Small intestine (tissue), 7 donors: Measurements from ENCODE around the gene DRC3. TPM values are rescaled to one million over a fixed set of nuclear protein-coding genes. Genes with fewer than 3 reads are reported as not detected.

Experiments used
- DNase-seq, 2 donors: peaks; one replicate each; pipeline versions ENCODE4 v3.0.0 to v3.0.0-alpha.2; 2013
- FAIRE-seq: peaks from 2 replicates; lab custom pipeline; 2012; peaks lifted over from hg19 to GRCh38; lab: Jason Lieb, UNC
- H3K27ac ChIP-seq, 3 donors: one replicate each; pipeline ENCODE4 v1.5.1; 2013; ENCODE audit warnings: low read length in 2 of 3, mild to moderate bottlenecking in 2 of 3, control low read depth in 1 of 3, inconsistent platforms in 1 of 3, low read depth in 1 of 3, moderate library complexity in 1 of 3
- H3K27me3 ChIP-seq, 3 donors: one replicate each; pipeline ENCODE4 v1.6.1; 2013; ENCODE audit warnings: low read length in 3 of 3, inconsistent platforms in 1 of 3; ENCODE audit not compliant: control insufficient read depth in 3 of 3, insufficient read depth in 3 of 3
- H3K36me3 ChIP-seq, 3 donors: one replicate each; pipeline ENCODE4 v1.6.1; 2013; ENCODE audit warnings: low read length in 3 of 3, inconsistent platforms in 1 of 3, low read depth in 1 of 3, mild to moderate bottlenecking in 1 of 3, moderate library complexity in 1 of 3; ENCODE audit not compliant: control insufficient read depth in 3 of 3, insufficient read depth in 2 of 3
- H3K4me1 ChIP-seq, 3 donors: one replicate each; pipeline ENCODE4 v1.6.1; 2013; ENCODE audit warnings: low read length in 2 of 3, inconsistent platforms in 1 of 3, low read depth in 1 of 3, mild to moderate bottlenecking in 1 of 3, moderate library complexity in 1 of 3; ENCODE audit not compliant: control insufficient read depth in 3 of 3, insufficient read depth in 2 of 3
- H3K4me3 ChIP-seq, 3 donors: one replicate each; pipeline ENCODE4 v1.5.1; 2013; ENCODE audit warnings: low read length in 3 of 3, control low read depth in 1 of 3, inconsistent platforms in 1 of 3, low read depth in 1 of 3, mild to moderate bottlenecking in 1 of 3, moderate library complexity in 1 of 3
- H3K9me3 ChIP-seq, 2 donors: one replicate each; pipeline ENCODE4 v1.6.1; 2013; ENCODE audit warnings: low read depth in 1 of 2, low read length in 1 of 2; ENCODE audit not compliant: control insufficient read depth in 2 of 2, insufficient read depth in 1 of 2
- WGBS, 3 donors: extraction: QIAGEN DNeasy Blood & Tissue Kit; methylation state at CpG; one replicate each; pipeline ENCODE4 v1.1.7; 2013; 5-methylcytosine and 5-hydroxymethylcytosine counted together
- polyA plus RNA-seq, 4 donors: library from polyadenylated mRNA; stranded (reverse) in 3 of 4; unstranded in 1 of 4; fragments of 200-250 nt in 3 of 4; fragments of 120-200 nt in 1 of 4; gene quantifications; one replicate each; pipeline versions ENCODE4 v1.2.1 to v1.2.3, GENCODE V29; 2013
- donor health status: healthy with polysubstance abuse.
- donor health status: control.
- donor health status: control.
- donor health status: Bipolar disorder and iron deficiency.
- donor health status: healthy.

The DRC3 gene
- polyA plus RNA-seq, 4 donors: 0.54 to 4.1 (median 0.85) TPM; not detected in 1

DNA sequence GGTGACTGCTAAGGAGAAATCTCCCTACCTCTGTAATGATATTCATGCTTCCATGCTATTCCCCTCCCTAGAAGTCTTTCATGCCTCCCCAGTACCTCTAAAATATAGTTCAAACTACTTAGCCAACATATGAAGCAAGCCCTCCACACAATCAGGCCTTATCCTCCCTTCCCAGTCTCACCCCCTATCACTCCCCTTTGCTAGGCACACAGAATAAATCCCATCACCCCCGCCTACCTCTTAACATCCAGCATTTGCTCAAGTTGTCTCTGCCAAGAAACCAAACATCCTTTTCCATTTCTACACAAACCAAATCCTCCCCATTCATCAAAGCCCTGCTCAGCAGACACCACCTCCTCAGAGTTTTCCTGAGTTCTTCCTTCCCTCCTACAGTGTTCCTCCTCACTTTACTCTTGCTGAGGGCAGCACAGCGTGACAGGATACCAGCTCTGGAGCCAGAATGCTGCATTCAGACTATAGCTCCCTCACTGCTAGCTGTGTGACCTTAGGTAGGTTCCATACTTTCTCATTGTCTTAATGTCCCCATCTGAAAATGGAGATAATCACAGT, 7.4 kb upstream of the DRC3 start:
- FAIRE-seq (no peak), DNase-seq (no peak)
- no peaks in the 10 kb centered on the region for H3K36me3 ChIP-seq
- H3K27me3 ChIP-seq: no peaks in the 10 kb centered on the region
- H3K4me1 ChIP-seq: peaks cover 0 to 11% (median 3%) of the 10 kb centered on the region in 3 donors
- no peak overlapping the region for H3K27ac ChIP-seq
- no peak overlapping the region for H3K4me3 ChIP-seq
- H3K9me3 ChIP-seq: no peaks in the 10 kb centered on the region
- WGBS, 3 donors: 70 to 90% (median 83%) methylated on average over 2 of the region's 2 CpGs

DNA sequence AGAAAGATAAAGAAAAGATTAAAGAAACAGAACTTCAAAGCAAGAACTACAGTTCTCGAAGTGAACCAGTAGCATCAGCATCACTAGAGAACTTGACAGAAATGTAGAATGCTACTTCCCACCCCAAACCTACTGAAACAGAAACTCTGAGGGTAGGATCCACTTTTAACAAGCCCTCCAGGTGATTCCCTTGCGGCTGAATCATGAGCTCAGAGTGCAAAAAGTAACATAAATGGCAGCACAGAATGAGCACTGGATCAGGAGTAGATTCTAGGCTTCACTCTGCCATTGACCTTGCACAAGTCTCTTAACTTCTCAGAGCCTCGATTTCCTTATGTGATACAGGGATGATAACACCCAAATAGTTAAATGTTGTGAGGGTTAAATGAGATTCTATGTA, 6.3 kb upstream of the DRC3 start:
- DNase-seq: no peak
- Histone ChIP-seq H3K36me3 (no peaks in the 10 kb centered on the region), H3K27me3 (no peaks in the 10 kb centered on the region), H3K9me3 (no peaks in the 10 kb centered on the region), H3K27ac (no peak overlapping the region), H3K4me3 (no peak overlapping the region), H3K4me1 (peaks cover 5 to 17% (median 7%) of the 10 kb centered on the region in 3 donors)
- FAIRE-seq: no peak
- whole genome bisulfite sequencing, 3 donors: 65 to 81% (median 73%) methylated on average over 3 of the region's 3 CpGs

DNA sequence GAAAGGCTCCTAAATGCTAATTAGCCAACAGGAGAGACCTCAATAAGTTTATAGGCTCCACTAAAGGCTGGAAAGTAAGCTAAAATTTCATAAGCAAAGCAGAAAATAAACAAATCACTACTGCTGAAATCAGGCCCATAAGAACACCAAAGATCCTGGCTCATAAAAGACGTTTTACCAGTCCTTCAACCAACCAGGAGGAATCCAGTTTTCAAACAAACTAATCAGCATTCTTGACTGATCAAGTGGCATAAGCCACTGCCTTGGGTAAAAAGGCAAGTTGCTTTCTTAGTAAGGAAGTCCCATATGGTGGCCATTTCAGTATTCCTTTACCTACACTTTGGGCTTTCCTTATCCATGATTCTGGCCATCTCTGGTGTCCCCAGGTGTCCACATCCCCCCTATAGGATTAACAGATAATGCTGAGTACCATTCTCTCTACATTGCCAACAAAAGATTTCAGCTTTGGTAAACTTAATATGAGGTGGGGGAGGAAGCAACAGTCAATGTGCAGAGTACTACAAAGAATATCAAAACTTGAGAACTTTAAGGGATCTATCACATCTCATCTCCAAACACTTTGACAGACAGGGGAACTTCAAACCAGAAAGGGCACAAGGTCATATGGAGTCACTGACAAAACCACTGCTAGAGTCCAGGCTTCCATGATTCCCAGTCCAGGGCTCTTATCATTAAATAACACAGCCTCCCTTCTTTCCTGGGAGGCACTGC, 1.8 kb upstream of the DRC3 start:
- H3K9me3 ChIP-seq: no peaks in the 10 kb centered on the region
- WGBS, 3 donors: 11 to 33% (median 32%) methylated on average over 1 of the region's 1 CpG
- H3K4me1 ChIP-seq: peaks cover 5 to 18% (median 12%) of the 10 kb centered on the region in 3 donors
- no peaks in the 10 kb centered on the region for H3K27me3 ChIP-seq
- DNase-seq (no peak), FAIRE-seq (no peak)
- peak overlapping the region; percentile 68 to 95 (median 90) for H3K4me3 ChIP-seq
- H3K36me3 ChIP-seq: no peaks in the 10 kb centered on the region
- H3K27ac ChIP-seq: no peak overlapping the region

DNA sequence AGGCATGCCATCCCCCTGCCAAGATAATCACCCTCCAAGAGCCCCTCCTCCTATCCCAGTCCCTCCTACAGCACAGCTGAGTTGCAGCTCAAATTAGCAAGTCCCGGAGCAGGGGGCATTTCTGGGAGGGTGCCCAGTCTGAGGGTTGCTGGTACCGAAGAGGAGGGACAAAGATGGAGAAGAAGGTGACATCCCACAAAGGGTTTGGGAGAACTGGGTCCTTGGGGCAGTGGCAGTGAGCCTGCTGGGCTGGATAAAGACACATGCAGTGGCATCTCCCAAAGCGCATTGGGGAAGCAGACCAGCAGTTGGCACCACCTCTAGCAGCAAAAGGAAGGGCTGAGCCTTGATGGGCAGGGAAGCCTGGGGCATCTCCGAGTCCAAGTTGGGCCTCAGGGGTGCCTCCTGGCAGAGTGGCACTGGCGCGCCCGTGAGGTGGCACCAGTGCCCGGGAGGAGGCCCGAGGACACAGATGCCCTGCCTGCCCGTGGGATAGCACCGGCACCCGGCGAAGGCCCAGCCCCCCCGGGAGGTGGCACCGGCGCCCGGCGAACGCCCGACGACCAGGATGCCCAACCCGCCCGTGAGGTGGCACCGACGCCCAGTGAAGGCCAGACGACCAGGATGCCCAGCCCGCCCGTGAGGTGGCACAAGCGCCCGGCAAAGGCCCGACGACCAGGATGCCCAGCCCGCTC, 1.1 kb upstream of the DRC3 start:
- DNase-seq (peak; percentile 30 to 38), FAIRE-seq (no peak)
- Histone ChIP-seq H3K27me3 (no peaks in the 10 kb centered on the region), H3K36me3 (no peaks in the 10 kb centered on the region), H3K9me3 (no peaks in the 10 kb centered on the region), H3K4me3 (peak overlapping the region; percentile 68 to 95 (median 90)), H3K27ac (peak overlapping the region; percentile 0 to 96 (median 80)), H3K4me1 (peaks cover 5 to 14% (median 12%) of the 10 kb centered on the region in 3 donors)
- WGBS, 3 donors: 3 to 11% (median 4%) methylated on average over 7 to 33 of the region's 33 CpGs

DNA sequence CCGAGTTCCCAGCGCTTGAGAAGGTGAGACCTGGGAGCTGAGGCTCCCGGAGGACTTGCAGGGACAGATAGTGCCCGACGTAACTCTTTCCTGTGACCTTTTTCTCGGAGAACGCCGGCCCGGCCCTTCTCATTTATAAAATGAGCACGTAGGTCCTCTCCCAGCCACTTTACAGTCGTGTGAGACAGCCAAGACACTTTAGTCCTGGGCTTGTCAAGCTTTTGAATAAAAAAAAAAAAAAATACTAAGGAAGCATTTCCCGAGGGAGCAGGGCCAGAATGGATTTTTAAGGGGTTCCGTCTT, 241 bp downstream of the DRC3 start:
- FAIRE-seq (no peak), DNase-seq (no peak)
- Histone ChIP-seq H3K27me3 (no peaks in the 10 kb centered on the region), H3K36me3 (no peaks in the 10 kb centered on the region), H3K27ac (peak overlapping the region in 2 of 3 donors; percentile 5 to 40), H3K4me3 (peak overlapping the region in 2 of 3 donors; percentile 15 to 58), H3K9me3 (no peaks in the 10 kb centered on the region), H3K4me1 (peaks cover 5 to 14% (median 12%) of the 10 kb centered on the region in 3 donors)
- WGBS, 3 donors: 3% methylated on average over 13 of the region's 13 CpGs

DNA sequence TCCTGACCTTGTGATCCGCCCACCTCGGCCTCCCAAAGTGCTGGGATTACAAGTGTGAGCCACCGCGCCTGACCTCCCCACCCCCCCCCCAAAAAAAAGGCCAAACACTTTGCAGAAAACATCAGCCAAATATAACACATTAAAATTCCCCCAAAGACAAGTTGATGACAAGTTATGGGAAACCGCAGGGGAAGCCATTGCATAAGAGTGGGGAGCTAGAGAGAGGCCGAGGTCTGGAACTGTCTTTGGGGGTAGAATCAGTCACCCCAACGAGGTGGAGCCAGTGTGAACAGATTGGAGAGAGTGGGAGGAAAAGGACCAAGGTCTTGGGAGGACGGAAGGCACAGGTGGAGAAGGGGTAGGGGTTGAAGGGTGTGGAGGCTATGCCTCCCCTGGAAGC, 2.8 kb downstream of the DRC3 start:
- Histone ChIP-seq H3K27ac (no peak overlapping the region), H3K4me3 (no peak overlapping the region), H3K36me3 (no peaks in the 10 kb centered on the region), H3K4me1 (peaks cover 5 to 12% (median 11%) of the 10 kb centered on the region in 3 donors), H3K27me3 (no peaks in the 10 kb centered on the region), H3K9me3 (no peaks in the 10 kb centered on the region)
- FAIRE-seq: no peak
- no peak for DNase-seq
- WGBS, 3 donors: 74 to 78% (median 77%) methylated on average over 8 of the region's 8 CpGs

DNA sequence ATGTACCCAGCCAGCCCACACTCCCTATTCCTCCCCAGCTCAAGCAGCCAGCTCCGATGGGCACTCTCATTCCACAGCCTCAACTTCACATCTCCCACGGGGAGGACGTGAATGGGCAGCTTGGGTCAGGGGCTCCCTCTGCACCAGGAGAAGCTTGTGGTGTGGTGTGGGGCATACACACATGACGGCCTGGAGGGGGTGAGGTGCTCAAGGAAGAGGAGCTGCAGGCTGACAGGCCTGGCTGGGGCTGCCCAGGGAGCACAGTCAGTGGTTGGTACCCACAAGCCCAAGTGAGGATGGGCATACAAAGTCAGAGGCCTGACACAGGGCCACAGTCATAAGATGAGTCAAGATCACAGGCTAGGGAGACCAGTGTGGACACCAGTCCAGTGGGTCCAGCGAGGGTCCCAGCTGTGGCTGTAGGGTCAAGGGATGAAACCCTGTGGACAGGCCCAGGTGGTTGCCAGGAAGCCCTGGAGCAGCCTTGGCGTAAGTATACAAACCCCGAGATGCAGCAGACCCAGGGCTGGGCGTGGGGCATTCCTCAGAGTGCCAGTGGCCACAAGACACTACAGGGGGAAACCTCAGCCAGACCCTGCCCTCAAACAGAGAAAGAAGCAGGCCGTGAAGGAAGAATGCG, 4.4 kb downstream of the DRC3 start:
- H3K27ac ChIP-seq: no peak overlapping the region
- no peaks in the 10 kb centered on the region for H3K36me3 ChIP-seq
- H3K9me3 ChIP-seq: no peaks in the 10 kb centered on the region
- FAIRE-seq (no peak), DNase-seq (no peak)
- WGBS, 3 donors: 83 to 88% (median 87%) methylated on average over 10 of the region's 10 CpGs
- peaks cover 0 to 4% (median 0%) of the 10 kb centered on the region in 3 donors for H3K4me1 ChIP-seq
- H3K27me3 ChIP-seq: no peaks in the 10 kb centered on the region
- no peak overlapping the region for H3K4me3 ChIP-seq
